GM19025 (cell line): Measurements from ENCODE around the gene ATG9B.
"Not testable (repeated sequence)": the region's sequence is repeated elsewhere in the genome, so short reads cannot be mapped to it uniquely, and the experiment has no call there.

ENCODE experiments used
- ATAC-seq: cut with Tn5 transposase; IDR thresholded peaks from one replicate; pipeline ENCODE4 v1.9.1; 2021; ENCODE audit warnings: mild to moderate bottlenecking, low read depth, moderate library complexity; ENCODE audit not compliant: unreplicated experiment

Gene ATG9B

DNA sequence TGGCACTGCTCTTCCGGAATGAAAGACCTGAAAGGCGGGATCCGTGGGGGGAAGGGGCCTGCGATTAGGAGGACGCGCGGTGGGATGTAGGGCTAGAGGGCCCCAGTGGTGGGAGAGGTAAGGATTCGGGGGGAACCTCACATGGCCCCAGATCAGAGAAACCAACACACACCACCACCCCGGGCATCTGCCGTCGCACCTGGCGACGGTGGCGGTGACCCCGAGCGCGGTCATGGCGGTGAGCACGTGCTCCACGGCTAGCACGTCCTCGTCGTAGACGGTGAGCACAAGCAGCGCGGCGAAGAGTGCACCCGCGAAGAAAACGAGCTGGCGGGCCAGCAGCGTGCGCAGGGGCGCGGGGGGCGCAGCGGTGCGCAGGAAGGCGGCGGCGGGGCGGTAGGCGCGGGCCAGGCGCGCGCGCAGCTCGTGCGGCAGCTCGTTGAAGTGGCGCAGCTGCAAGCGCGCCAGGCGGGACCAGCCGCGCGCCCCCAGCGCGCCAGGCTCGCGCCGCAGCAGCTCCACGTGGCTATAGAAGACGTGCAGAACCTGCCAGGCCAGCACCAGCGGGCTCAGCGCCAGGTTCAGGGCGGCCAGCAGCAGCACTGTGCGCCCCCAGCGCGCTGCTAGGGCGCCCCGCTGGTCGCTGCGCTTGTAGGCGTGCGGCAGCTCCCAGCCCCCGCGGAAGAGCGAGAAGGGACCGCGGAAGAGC is 5.7 kb downstream of the ATG9B start:
- ATAC-seq: no peak

GRCh38 chr7:151017953-151018420 is 6.3 kb downstream of the ATG9B start:
- ATAC-seq: no peak

DNA sequence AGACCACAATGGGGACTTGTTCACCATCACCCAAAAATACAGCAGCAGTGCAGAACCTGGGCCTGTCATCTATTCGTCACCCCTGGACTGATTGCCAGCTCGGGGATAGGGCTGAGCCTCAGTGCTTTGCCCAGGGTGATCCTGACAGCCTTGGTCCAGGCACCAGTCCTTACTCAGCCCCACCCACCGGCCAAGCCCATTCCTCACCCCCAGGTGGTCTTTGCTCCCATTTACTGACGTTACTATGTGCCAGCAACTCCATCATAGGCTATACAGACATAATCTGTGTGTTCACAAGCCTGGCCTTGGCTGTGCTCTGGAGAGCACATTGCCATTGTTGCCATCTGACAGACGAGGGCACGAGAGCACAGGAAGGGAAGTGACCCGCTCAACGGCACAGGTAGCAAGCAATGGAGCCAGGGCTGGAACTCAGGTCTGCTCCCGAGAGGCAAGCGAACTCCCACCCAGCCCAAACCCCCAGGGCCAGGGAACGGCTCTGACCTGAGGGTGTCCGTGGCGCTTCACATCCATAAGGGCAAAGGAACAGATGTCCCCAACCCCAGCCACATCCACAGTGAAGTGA is 6.8 kb downstream of the ATG9B start:
- no peak for ATAC-seq

DNA sequence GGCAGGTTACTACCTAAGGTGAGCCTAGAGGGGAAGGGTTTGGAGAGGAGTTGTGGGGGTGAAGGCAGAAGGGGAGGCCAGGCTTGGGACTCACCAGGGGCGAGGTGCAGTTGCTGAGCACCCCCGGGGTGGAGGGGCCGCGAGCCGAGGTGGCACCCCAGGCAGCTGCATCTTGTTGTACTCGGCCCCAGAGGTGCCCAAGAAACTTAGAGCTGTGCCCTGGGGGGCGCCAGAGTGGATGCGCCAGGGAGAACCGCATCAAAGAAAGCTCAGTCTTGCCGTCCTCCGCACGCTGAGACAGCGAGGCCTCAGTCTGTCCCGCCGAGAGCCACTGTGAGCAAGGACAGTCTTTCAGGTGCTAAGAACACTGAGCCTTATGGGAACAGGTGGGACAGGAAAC is 7.4 kb downstream of the ATG9B start:
- ATAC-seq: no peak

DNA sequence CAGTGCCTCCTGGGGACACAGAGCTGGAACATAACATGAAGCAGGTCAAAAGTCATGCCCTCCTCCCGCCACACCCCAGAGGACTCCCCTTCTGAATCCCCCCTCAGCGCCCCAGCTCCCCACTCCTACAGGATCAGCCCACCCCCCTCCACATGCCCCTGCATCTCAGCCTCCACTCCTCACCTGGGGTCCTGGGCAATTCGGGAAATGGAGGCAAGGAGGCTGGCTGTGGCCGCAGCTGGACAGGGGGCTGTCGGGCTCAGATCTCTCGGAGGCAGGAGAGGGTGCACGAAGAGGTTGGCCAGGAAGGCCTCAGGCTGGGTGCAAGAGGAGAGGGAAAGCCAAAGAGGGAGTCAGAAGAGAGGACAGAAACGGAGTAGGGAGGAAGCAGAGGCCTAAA is 7.8 kb downstream of the ATG9B start:
- no peak for ATAC-seq

- ATAC-seq: no peak
Measured at GRCh38 chr7:151015967-151016366, 8.3 kb downstream of the ATG9B start.

GRCh38 chr7:151014950-151015349 is 9.3 kb downstream of the ATG9B start:
- ATAC-seq: no peak

- no peak for ATAC-seq
Measured at GRCh38 chr7:151013733-151014497, 10.4 kb downstream of the ATG9B start.

DNA sequence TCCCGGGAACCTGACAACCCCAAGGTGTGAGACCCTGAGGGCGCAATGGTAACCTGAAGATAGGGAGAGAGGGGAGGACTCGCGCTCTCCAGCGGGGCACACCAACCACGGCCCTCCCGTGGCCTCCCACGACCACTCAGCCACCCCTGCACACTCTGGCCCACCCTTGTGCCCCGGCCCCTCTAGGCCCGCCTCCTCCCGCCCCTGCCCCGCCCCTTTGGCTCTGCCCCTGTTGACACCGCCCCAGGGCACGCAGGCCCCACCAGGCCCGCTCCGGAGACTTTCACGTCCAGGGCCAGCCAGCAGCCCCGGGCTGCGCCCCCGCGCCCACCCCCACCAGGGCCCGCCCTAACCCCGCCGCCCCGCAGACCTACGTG is 10.9 kb downstream of the ATG9B start:
- ATAC-seq: no peak

DNA sequence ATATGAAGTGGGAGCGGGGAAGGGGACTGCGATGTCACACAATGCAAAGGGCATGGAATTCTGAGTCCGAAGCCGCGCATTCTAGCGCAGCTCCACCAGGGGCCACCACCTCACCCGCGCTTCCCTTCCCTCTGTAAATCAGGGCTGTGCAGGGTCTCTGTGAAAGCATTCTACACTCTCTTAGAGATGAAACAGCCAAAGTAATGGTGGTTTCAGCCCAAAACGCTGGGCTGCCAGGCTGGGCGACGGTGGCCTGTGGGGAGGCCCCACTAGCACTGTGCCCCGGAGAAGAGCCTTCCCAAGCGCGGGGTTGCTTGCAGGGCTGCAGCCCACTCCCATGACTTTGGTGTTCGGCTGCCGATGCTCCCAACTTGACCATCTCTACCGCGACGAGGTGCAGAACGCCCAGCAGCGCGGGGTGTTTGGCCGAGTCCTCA is 11.4 kb downstream of the ATG9B start:
- ATAC-seq: no peak

- ATAC-seq: no peak
Measured at GRCh38 chr7:151012031-151012692, 12.1 kb downstream of the ATG9B start.

DNA sequence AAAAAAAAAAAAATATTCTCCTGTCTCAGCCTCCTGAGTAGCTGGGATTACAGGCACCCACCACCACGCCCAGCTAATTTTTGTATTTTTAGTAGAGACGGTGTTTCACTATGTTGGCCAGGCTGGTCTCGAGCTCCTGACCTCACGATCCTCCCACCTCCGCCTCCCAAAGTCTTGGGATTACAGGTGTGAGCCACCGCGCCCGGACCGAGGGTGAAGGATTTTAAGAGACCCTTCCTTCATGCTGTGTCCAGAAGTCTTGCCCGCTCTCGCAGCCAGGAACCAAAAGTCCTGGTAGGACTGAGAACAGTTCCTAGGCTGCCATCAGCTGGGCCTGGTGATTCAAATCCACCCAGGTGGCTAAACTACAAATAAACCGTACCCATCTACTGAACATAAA is 12.7 kb downstream of the ATG9B start:
- not testable (repeated sequence) for ATAC-seq

DNA sequence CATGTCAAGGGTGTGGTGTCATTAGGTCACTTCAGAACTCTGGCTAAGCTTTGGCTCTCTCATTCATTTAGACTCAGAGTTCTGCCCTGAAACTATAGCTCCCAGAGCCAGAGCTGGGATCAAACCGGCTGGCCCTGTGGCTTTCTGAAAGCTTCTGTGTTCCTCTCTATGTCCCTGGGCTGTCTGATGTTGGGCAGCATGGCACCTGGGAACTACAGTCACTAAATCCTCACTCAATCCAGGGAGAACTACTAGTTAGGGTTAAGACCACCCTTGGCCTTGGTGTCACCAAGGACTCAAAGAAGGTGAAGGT is 13.2 kb downstream of the ATG9B start:
- ATAC-seq: no peak

- no peak for ATAC-seq
Measured at GRCh38 chr7:151010307-151011096, 13.8 kb downstream of the ATG9B start.

DNA sequence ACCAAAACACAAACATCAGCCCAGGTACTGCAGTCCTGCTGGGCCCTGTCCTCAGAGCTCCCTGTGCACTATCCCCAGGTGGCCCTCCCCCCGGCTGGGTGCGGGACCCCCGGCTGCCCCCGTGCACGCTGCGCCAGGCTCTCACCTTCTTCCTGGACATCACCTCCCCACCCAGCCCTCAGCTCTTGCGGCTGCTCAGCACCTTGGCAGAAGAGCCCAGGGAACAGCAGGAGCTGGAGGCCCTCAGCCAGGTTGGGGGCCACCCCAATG is 14.3 kb downstream of the ATG9B start:
- no peak for ATAC-seq

DNA sequence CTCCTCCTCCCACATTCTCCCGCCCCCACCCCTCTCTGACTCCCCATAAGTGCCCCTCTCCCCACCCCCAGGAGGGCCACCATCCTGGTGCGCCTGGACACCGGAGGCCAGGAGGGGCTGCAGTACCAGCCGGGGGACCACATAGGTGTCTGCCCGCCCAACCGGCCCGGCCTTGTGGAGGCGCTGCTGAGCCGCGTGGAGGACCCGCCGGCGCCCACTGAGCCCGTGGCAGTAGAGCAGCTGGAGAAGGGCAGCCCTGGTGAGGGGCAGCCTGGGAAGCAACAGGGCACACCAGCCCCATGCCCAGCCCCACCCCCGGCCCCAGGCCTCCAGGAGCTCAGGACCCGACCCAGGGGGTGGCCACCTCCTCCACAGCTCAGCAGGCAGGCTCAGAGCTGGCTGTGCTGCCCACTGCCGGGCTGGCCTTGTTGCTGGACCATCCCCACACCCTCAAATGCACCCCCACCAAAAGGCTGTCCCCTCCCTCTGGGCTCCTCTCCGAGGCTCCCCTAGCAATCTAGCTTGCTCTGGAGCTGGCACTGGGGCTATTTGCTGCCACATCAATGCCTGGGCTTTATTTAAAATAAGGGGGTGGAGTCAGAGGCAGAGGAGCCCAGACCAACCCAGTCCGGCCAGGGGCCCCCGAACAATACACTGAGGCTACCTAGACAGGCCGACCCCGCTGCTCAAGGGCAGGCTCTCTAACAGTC is 14.8 kb downstream of the ATG9B start:
- no peak for ATAC-seq

DNA sequence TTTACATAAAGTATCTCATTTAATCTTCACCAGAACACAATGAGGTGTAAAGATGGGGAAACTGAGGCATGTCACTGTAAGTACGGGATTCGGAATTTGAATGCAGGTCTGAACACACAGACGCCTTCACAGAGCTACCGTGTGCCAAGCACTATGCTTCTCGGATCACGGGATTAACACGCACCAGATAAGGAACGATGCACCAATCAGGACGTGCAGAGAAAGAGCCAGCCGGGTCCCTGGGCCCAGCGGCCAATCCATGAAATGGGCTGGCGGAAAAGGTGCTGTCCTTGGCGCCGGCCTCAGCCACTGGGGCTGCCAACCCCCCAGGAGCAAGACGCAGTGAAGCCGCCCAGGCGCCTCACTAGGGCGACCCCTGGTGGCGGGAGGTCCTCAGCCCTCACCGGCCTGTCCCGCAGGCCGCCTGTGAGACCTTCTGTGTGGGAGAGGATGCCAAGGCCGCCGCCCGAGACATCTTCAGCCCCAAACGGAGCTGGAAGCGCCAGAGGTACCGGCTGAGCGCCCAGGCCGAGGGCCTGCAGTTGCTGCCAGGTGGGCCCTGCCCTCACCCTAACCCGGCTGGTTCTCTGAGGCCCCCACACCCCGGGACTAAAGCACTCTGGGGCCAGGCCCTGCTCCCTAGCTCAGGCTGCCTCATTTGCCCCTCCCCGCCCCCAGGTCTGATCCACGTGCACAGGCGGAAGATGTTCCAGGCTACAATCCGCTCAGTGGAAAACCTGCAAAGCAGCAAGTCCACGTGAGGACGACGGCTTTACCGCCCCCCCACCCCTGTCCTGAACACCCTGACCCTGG is 15.6 kb downstream of the ATG9B start:
- no peak for ATAC-seq

DNA sequence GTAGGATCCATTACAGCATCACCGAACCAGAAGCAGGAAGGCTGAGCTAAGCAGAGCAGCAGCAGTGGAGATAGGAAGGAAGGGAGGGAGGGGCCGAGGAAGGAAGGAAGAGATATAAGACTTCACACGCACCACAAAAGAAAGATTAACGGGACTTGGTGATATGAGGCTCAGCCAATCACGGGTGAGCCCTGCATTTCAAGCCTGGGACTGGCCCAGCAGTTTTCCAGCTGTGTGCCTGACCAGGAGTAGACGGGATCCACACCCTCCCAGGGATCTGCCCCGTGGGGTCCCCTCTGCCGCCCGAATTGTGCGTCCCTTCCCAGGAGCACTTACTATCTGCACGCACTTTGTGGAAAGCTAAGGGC is 16.2 kb downstream of the ATG9B start:
- ATAC-seq: no peak

DNA sequence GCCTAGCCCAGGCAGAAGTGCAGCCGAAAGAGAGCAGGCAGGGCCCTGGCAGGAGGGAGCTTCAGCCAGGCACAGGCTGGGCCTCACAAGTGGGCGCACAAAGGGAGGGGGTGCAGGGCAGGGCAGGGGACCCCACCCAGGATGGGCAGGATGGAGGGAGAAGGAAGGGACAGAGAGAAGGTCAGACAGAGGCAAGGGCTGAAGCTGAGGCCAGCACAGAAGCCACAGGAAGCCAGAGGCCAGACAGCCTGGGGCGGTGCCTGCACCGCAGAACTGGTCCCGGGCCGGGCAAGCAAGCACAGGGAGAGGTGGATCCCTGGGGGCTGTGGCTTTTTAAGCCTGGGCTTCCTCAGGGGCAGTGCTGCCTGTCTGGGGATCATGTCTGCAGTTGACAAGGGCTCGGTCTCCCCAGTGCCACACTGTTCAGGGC is 16.8 kb downstream of the ATG9B start:
- ATAC-seq: no peak
